ENCODE measurements around the gene LRRC53. TPM values are rescaled to one million over a fixed set of nuclear protein-coding genes. Genes with fewer than 3 reads are reported as not detected.

LRRC53 gene
- total RNA-seq, 1 experiment from 2014 or later: not detected

DNA sequence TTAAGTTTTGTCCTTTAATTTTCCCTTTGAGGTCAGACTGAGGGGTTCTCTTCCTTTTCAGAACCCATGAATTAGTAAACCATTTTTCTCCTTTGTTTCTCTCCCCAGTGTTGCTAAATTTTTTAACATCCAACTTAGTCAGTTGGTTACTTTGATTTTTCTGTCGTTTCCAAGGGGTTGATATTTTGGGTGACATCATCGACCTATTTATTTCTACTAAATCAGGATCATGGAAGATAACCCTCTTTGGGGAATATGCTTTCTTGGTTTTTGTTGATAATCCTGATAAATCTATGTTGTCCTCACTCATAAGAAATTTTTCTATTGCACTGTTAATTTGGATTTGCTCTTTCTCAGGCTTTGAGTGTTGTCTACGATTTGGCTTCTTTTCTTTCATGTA is 40.9 kb downstream of the LRRC53 start:
- H3K36me3 ChIP-seq (ENCODE audit: insufficient read depth, low read length, poor library complexity, severe bottlenecking): no peaks in the 10 kb centered on the region
- no peak overlapping the region for H3K27ac ChIP-seq (ENCODE audit: low read depth, low read length, poor library complexity, severe bottlenecking)
- POLR2A ChIA-PET (ENCODE audit: low non-redundant PET): no interaction called here
- H3K4me1 ChIP-seq (ENCODE audit: insufficient read depth, low read length, poor library complexity, severe bottlenecking): no peaks in the 10 kb centered on the region
- peaks cover 21% of the 10 kb centered on the region for H3K27me3 ChIP-seq (replicated peaks; ENCODE audit: insufficient read depth, low read depth, low read length, poor library complexity)
- no peak for TF ChIP-seq EZH2 (IDR thresholded peaks at IDR 0.05; ENCODE audit: borderline replicate concordance, low read depth, low read length, poor library complexity, severe bottlenecking)
- TF ChIP-seq, protein P1, sequence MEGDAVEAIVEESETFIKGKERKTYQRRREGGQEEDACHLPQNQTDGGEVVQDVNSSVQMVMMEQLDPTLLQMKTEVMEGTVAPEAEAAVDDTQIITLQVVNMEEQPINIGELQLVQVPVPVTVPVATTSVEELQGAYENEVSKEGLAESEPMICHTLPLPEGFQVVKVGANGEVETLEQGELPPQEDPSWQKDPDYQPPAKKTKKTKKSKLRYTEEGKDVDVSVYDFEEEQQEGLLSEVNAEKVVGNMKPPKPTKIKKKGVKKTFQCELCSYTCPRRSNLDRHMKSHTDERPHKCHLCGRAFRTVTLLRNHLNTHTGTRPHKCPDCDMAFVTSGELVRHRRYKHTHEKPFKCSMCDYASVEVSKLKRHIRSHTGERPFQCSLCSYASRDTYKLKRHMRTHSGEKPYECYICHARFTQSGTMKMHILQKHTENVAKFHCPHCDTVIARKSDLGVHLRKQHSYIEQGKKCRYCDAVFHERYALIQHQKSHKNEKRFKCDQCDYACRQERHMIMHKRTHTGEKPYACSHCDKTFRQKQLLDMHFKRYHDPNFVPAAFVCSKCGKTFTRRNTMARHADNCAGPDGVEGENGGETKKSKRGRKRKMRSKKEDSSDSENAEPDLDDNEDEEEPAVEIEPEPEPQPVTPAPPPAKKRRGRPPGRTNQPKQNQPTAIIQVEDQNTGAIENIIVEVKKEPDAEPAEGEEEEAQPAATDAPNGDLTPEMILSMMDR (conservative IDR thresholded peaks at IDR 0.05; ENCODE audit: low read depth, low read length): no peak
- CTCF ChIA-PET: no interaction called here
- no peak overlapping the region for H3K4me3 ChIP-seq (ENCODE audit: low read depth, low read length, poor library complexity, severe bottlenecking)
- DNase-seq (ENCODE audit: low spot score): no peak
- intact Hi-C loops (cut with micrococcal nuclease; ENCODE audit: unreplicated experiment): no loop called here
- no peaks in the 10 kb centered on the region for H3K9me3 ChIP-seq (ENCODE audit: low read depth, low read length, poor library complexity, severe bottlenecking)
- BruUV-seq (replicated peaks): no TSS peak

DNA sequence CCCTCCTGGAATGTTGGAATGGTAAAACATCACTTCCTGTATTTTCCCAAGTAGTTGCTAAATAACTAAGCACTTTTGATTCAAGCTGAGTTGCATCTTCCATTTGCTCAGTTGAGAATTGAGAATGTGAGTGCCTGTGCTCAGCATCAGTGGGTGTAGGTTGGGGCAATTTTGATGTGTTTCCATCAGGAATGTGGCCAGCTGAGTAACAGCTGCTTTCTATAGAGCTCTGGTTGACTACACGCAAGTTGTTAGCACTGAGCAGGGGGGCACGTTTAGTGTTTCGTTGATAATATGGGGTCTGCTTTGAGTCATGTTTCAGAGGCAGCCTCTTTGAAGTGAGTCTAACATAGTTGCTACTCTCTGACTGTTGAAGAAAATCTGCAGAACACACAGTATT is 41.5 kb downstream of the LRRC53 start:
- no peak for DNase-seq (ENCODE audit: low spot score)
- Histone ChIP-seq H3K4me1 (ENCODE audit: insufficient read depth, low read length, poor library complexity, severe bottlenecking) (no peaks in the 10 kb centered on the region), H3K27ac (ENCODE audit: low read depth, low read length, poor library complexity, severe bottlenecking) (no peak overlapping the region), H3K9me3 (ENCODE audit: low read depth, low read length, poor library complexity, severe bottlenecking) (no peaks in the 10 kb centered on the region), H3K4me3 (ENCODE audit: low read depth, low read length, poor library complexity, severe bottlenecking) (no peak overlapping the region), H3K27me3 (replicated peaks; ENCODE audit: insufficient read depth, low read depth, low read length, poor library complexity) (peaks cover 21% of the 10 kb centered on the region), H3K36me3 (ENCODE audit: insufficient read depth, low read length, poor library complexity, severe bottlenecking) (no peaks in the 10 kb centered on the region)
- intact Hi-C loops (cut with micrococcal nuclease; ENCODE audit: unreplicated experiment): no loop called here
- ChIA-PET CTCF (no interaction called here), POLR2A (ENCODE audit: low non-redundant PET) (no interaction called here)
- no peak for TF ChIP-seq EZH2 (IDR thresholded peaks at IDR 0.05; ENCODE audit: borderline replicate concordance, low read depth, low read length, poor library complexity, severe bottlenecking)
- TF ChIP-seq, protein P1 (conservative IDR thresholded peaks at IDR 0.05; ENCODE audit: low read depth, low read length): no peak
- no TSS peak for BruUV-seq (replicated peaks)

DNA sequence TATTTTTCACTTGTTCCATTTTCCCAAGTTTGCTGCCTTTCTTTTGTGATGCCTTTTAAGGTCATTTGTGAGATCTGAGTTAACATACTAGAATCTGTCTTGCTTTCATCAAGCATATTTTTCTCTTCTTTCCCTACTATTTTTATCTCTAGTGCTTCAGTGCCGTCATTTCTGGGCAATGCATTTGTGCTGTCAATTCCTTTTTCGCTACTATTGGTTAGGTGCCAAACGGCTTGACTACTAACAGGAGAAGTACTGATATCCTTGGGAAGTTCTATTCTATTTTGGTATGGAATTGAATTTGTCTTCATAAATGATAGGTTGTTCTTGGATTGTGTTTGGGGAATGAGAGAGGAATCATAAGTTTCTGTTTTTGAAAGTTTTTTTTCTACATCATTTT is 42.2 kb downstream of the LRRC53 start:
- intact Hi-C loops (cut with micrococcal nuclease; ENCODE audit: unreplicated experiment): no loop called here
- Histone ChIP-seq H3K4me3 (ENCODE audit: low read depth, low read length, poor library complexity, severe bottlenecking) (no peak overlapping the region), H3K4me1 (ENCODE audit: insufficient read depth, low read length, poor library complexity, severe bottlenecking) (no peaks in the 10 kb centered on the region), H3K27me3 (replicated peaks; ENCODE audit: insufficient read depth, low read depth, low read length, poor library complexity) (peaks cover 21% of the 10 kb centered on the region), H3K27ac (ENCODE audit: low read depth, low read length, poor library complexity, severe bottlenecking) (no peak overlapping the region), H3K9me3 (ENCODE audit: low read depth, low read length, poor library complexity, severe bottlenecking) (no peaks in the 10 kb centered on the region), H3K36me3 (ENCODE audit: insufficient read depth, low read length, poor library complexity, severe bottlenecking) (no peaks in the 10 kb centered on the region)
- TF ChIP-seq EZH2 (IDR thresholded peaks at IDR 0.05; ENCODE audit: borderline replicate concordance, low read depth, low read length, poor library complexity, severe bottlenecking): no peak
- no peak for DNase-seq (ENCODE audit: low spot score)
- POLR2A ChIA-PET (ENCODE audit: low non-redundant PET): no interaction called here
- CTCF ChIA-PET: no interaction called here
- no TSS peak for BruUV-seq (replicated peaks)

DNA sequence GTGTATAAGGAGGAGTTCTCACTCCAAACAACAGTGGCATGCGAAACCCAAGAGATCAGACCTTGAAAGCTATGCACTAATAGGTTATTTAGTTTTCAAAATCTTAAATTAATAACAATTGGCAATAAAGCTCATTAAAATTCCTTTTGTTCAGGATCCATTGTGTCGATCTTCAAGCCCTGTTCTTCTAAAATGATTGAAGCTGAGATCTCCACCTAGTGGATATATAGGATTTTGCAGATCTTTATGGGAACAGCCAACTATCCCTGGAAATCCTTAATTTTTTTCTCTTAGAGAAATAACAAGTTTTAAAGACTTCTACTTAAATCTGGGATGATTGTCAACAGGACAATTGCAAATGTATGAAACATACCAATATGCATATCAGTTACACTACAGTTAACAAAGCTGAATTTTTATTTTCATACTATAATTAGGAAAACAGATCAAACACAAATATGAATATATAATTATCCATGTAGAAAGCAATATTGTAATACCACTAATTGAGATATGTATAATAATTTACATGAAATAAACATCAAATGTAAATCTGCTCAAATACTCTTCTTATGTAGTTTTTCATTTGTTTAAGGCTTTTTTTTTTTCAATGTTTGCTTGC is 43.3 kb downstream of the LRRC53 start:
- H3K4me1 ChIP-seq (ENCODE audit: insufficient read depth, low read length, poor library complexity, severe bottlenecking): no peaks in the 10 kb centered on the region
- ChIA-PET POLR2A (ENCODE audit: low non-redundant PET) (no interaction called here), CTCF (interaction anchor here (0.8 kb wide), 1 partner anchor 237 kb away, joined by 3 read pairs; no protein-coding TSS in a partner anchor)
- DNase-seq (ENCODE audit: low spot score): peak; percentile 62
- no peaks in the 10 kb centered on the region for H3K36me3 ChIP-seq (ENCODE audit: insufficient read depth, low read length, poor library complexity, severe bottlenecking)
- intact Hi-C loops (cut with micrococcal nuclease; ENCODE audit: unreplicated experiment): loop anchor here (2.0 to 5.0 kb wide), 2 partner anchors 462 to 630 kb away; no protein-coding TSS in a partner anchor
- H3K4me3 ChIP-seq (ENCODE audit: low read depth, low read length, poor library complexity, severe bottlenecking): no peak overlapping the region
- TF ChIP-seq, protein P1 (conservative IDR thresholded peaks at IDR 0.05; ENCODE audit: low read depth, low read length): peak; percentile 70
- no peak for TF ChIP-seq EZH2 (IDR thresholded peaks at IDR 0.05; ENCODE audit: borderline replicate concordance, low read depth, low read length, poor library complexity, severe bottlenecking)
- no peaks in the 10 kb centered on the region for H3K9me3 ChIP-seq (ENCODE audit: low read depth, low read length, poor library complexity, severe bottlenecking)
- no TSS peak for BruUV-seq (replicated peaks)
- no peak overlapping the region for H3K27ac ChIP-seq (ENCODE audit: low read depth, low read length, poor library complexity, severe bottlenecking)
- H3K27me3 ChIP-seq (replicated peaks; ENCODE audit: insufficient read depth, low read depth, low read length, poor library complexity): peaks cover 21% of the 10 kb centered on the region
